Stomach (tissue), 9 donors: ENCODE results near the gene PTPN4. TPM values are rescaled to one million over a fixed set of nuclear protein-coding genes. Genes with fewer than 3 reads are reported as not detected.

Source experiments
- DNase-seq, 2 donors: peaks; one replicate each; pipeline versions ENCODE4 v3.0.0 to v3.0.0-alpha.2; 2013 to 2019
- H3K27ac ChIP-seq, 5 donors: fragments of 200-600 bp in 4 of 5; sonication (generic) in 4 of 5; one replicate each; pipeline ENCODE4 v1.5.1; 2013 to 2019; ENCODE audit warnings: mild to moderate bottlenecking in 1 of 5, moderate library complexity in 1 of 5
- H3K27me3 ChIP-seq, 3 donors: fragments of 200-600 bp; sonication (generic); one replicate each; pipeline ENCODE4 v1.5.1; 2017 to 2019; ENCODE audit warnings: mixed run types in 1 of 3
- H3K36me3 ChIP-seq, 4 donors: fragments of 200-600 bp; sonication (generic); 1 replicate in 3 of 4; 2 replicates in 1 of 4; pipeline ENCODE4 v1.5.1; 2016 to 2019
- H3K4me1 ChIP-seq, 4 donors: fragments of 200-600 bp; sonication (generic); one replicate each; pipeline ENCODE4 v1.5.1; 2016 to 2019
- H3K4me3 ChIP-seq, 4 donors: fragments of 200-600 bp; sonication (generic) in 3 of 4; one replicate each; pipeline ENCODE4 v1.5.1; 2016 to 2019; ENCODE audit warnings: mild to moderate bottlenecking in 1 of 4
- H3K9me3 ChIP-seq, 4 donors: fragments of 200-600 bp; sonication (generic); one replicate each; pipeline ENCODE4 v1.5.1; 2016 to 2019
- EP300 ChIP-seq: sonication (generic); formaldehyde crosslinking; IDR thresholded peaks from one replicate; pipeline ENCODE4 v1.6.1; 2017; ENCODE audit warnings: antibody characterized with exemption
- POLR2A ChIP-seq, 4 donors: fragments of 450-650 bp; IDR thresholded peaks; one replicate each; pipeline ENCODE4 v1.6.1; 2016; ENCODE audit warnings: antibody characterized with exemption in 4 of 4, control low read depth in 2 of 4, mild to moderate bottlenecking in 1 of 4, moderate library complexity in 1 of 4
- POLR2AphosphoS5 ChIP-seq, 3 donors: sonication (generic); formaldehyde crosslinking; IDR thresholded peaks; one replicate each; pipeline ENCODE4 v1.6.1; 2016; ENCODE audit warnings: antibody characterized with exemption in 3 of 3
- WGBS, 5 donors: extraction: QIAGEN DNeasy Blood & Tissue Kit in 3 of 5; methylation state at CpG; one replicate each; pipeline versions ENCODE4 v1.1.5 to v1.1.7; 2013 to 2018; 5-methylcytosine and 5-hydroxymethylcytosine counted together
- intact Hi-C: fragments of 100-400 bp; cut with DNase I; formaldehyde crosslinking; loops from one replicate; pipeline ENCODE4 v1.15.1; 2023; ENCODE audit warnings: low total_unique reads
- polyA plus RNA-seq, 3 donors: library from polyadenylated mRNA; stranded (reverse); fragments of 200-250 nt; gene quantifications; one replicate each; pipeline ENCODE4 v1.2.3, GENCODE V29; 2013
- total RNA-seq, 5 donors: library from RNA; depleted of rRNA; stranded (reverse); fragments of >200 nt; gene quantifications; one replicate each; pipeline versions ENCODE4 v1.1.0 to v1.2.3, GENCODE V29; 2014 to 2016
- TF ChIP-seq, protein P1 (sequence below), 7 experiments: fragments of 450-650 bp in 4 of 7; fragments of 200-600 bp in 3 of 7; sonication (generic) in 3 of 7; IDR thresholded peaks; one replicate each; pipeline ENCODE4 v1.5.1; 2016 to 2019; ENCODE audit warnings: antibody characterized with exemption in 7 of 7, control low read depth in 2 of 7, mild to moderate bottlenecking in 1 of 7
- donor health status: healthy with polysubstance abuse.
- donor health status: Bipolar disorder and iron deficiency.
- donor health status: healthy.

The PTPN4 gene
- total and polyA plus RNA-seq, 8 donors = 2.9 to 450 (median 18.8) TPM

DNA sequence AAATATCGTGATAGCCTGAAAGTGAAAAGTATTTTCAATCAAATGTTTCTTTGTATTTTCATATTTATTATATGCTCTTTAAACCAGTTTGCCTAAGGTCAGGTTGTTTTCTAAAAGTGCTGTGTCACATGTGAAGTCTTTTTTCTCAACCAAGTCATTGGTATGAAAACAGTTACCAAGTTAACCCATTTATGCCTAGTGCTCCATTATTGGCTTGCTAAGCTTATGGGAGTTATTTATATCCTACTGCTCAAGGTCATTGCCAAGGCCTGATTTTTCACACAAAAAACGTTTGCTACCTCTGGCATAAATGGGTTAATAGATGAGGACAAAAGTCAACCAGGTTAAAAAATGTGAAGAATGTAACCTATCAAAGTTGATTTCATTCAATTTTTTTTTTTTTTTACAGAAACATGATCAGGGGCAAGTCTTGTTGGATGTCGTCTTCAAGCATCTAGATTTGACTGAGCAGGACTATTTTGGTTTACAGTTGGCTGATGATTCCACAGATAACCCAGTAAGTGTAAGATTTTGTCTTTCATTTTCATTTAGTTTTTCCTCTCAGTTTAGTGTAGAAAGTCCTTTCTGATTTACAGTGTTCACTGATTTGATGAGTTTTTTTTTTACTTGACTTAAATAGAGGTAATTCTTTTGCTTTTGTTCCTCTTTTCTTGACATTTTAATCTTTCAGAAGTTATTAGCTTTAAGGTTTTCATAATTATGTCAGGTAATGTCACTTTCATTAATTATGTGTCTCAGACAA is 102.6 kb downstream of the PTPN4 start:
- Histone ChIP-seq H3K36me3 (no peaks in the 10 kb centered on the region), H3K27ac (no peak overlapping the region), H3K27me3 (no peaks in the 10 kb centered on the region), H3K4me3 (no peak overlapping the region), H3K4me1 (peaks cover 0 to 5% (median 0%) of the 10 kb centered on the region in 4 donors), H3K9me3 (no peaks in the 10 kb centered on the region)
- WGBS, 5 donors = 59 to 70% (median 67%) methylated on average over 3 of the region's 3 CpGs
- no peak for DNase-seq
- intact Hi-C loops = no loop called here
- TF ChIP-seq POLR2A (IDR thresholded peaks at IDR 0.05) = no peak
- TF ChIP-seq POLR2AphosphoS5 (IDR thresholded peaks at IDR 0.05) = no peak
- TF ChIP-seq, protein P1, sequence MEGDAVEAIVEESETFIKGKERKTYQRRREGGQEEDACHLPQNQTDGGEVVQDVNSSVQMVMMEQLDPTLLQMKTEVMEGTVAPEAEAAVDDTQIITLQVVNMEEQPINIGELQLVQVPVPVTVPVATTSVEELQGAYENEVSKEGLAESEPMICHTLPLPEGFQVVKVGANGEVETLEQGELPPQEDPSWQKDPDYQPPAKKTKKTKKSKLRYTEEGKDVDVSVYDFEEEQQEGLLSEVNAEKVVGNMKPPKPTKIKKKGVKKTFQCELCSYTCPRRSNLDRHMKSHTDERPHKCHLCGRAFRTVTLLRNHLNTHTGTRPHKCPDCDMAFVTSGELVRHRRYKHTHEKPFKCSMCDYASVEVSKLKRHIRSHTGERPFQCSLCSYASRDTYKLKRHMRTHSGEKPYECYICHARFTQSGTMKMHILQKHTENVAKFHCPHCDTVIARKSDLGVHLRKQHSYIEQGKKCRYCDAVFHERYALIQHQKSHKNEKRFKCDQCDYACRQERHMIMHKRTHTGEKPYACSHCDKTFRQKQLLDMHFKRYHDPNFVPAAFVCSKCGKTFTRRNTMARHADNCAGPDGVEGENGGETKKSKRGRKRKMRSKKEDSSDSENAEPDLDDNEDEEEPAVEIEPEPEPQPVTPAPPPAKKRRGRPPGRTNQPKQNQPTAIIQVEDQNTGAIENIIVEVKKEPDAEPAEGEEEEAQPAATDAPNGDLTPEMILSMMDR (IDR thresholded peaks at IDR 0.05) = no peak
- TF ChIP-seq EP300 = no peak

DNA sequence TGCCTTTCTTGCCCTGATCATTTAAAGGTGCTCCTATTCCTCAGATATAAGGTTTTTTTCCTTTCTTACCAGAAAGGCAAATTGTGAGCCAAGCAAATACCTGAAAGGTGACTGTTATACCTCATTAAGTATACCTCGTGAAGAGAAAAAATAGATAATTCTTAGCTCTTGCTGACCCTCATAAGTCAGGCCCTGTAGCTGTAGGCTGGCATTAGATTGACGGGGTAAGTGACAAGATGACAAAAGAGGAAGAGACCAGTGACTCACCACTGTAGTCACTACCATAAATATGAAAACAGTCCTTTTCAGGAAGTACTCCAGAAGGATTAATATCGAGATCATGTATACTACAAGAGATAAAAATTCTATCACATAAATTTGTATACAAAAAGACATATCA is 104.6 kb downstream of the PTPN4 start:
- H3K27me3 ChIP-seq = no peaks in the 10 kb centered on the region
- no peaks in the 10 kb centered on the region for H3K9me3 ChIP-seq
- H3K27ac ChIP-seq = no peak overlapping the region
- TF ChIP-seq, protein P1 (IDR thresholded peaks at IDR 0.05) = no peak
- TF ChIP-seq POLR2AphosphoS5 (IDR thresholded peaks at IDR 0.05) (no peak), POLR2A (IDR thresholded peaks at IDR 0.05) (no peak), EP300 (no peak)
- no peaks in the 10 kb centered on the region for H3K36me3 ChIP-seq
- intact Hi-C loops = no loop called here
- 61 to 77% (median 65%) methylated on average over 3 of the region's 3 CpGs for WGBS, 5 donors
- H3K4me1 ChIP-seq = peaks cover 0 to 5% (median 0%) of the 10 kb centered on the region in 4 donors
- no peak overlapping the region for H3K4me3 ChIP-seq
- DNase-seq = no peak

DNA sequence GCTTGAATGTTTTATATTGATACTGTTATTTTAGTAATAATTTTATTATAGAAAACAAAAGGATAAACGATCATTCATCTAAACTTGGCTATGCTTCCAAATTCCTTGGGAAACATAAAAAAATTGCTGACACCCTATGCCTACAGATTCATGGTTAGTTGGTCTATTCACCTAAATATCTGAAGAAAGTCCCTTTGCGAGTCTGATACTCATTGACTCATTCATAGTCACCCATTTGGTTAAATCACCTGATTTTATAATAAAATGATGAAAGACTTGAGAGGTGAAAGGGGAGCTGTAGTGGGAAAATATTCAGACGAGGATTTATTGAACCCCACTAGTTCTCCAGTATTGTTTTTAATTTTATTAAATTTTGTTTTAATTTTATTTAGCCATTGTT is 112.0 kb downstream of the PTPN4 start:
- no peak overlapping the region for H3K27ac ChIP-seq
- TF ChIP-seq POLR2AphosphoS5 (IDR thresholded peaks at IDR 0.05) = no peak
- TF ChIP-seq EP300 = no peak
- TF ChIP-seq, protein P1 (IDR thresholded peaks at IDR 0.05) = no peak
- no peak for TF ChIP-seq POLR2A (IDR thresholded peaks at IDR 0.05)
- H3K36me3 ChIP-seq = no peaks in the 10 kb centered on the region
- H3K27me3 ChIP-seq = no peaks in the 10 kb centered on the region
- no peak overlapping the region for H3K4me3 ChIP-seq
- DNase-seq = no peak
- 77 to 94% (median 80%) methylated on average over 3 of the region's 3 CpGs for WGBS, 5 donors
- intact Hi-C loops = no loop called here
- H3K9me3 ChIP-seq = no peaks in the 10 kb centered on the region
- H3K4me1 ChIP-seq = peaks cover 0 to 5% (median 0%) of the 10 kb centered on the region in 4 donors

DNA sequence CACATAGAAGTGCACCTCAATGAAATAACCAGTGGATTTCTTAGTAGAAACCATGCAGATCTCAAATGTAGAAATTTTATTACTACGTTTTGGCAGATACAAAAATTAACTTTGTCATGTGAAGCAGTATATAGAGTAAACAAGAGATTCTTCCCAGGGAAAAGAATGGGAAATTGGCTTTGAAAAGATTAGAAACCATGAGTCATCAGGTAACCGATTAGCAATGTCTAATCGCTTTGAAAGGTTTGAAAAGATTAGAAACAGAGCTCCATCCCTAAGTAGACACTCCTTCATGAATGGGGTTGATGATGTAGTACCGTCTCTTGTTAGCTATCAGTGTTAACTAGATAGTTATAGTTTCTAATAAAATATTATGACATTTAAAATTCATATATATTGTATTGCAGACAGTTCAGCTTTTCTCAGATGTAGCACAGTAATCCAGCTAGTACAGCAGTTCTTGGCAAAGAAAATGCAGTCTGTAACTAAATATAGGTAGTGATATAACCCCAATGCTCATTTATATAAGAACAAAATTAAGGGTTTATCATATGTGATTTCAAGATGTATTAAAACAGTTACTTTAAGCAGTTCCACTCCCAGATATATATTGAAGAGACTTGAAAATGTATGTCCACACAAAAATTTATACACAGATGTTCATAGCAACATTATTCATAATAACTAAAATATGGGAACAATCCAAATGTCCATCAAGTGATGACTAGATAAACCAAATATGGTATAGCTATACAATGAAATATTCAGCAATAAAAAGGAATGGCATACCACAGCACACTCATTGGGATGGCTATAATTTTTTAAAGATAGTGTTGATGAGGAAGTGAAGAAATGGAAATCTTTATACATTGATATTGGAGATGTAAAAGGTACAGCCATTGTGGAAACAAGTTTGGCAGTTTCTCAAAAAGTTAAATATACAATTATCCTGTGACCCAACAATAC is 113.9 kb downstream of the PTPN4 start:
- no peak for DNase-seq

More for the DNA sequence above, 113.9 kb downstream of the PTPN4 start:
- Histone ChIP-seq H3K27me3 (no peaks in the 10 kb centered on the region), H3K4me3 (no peak overlapping the region), H3K27ac (no peak overlapping the region), H3K9me3 (no peaks in the 10 kb centered on the region), H3K4me1 (peaks cover 0 to 9% (median 0%) of the 10 kb centered on the region in 4 donors), H3K36me3 (no peaks in the 10 kb centered on the region)
- intact Hi-C loops = no loop called here
- WGBS, 5 donors = 37 to 54% (median 46%) methylated on average over 4 of the region's 4 CpGs
- TF ChIP-seq POLR2AphosphoS5 (IDR thresholded peaks at IDR 0.05) (no peak), EP300 (no peak), POLR2A (IDR thresholded peaks at IDR 0.05) (no peak)
- TF ChIP-seq, protein P1 (IDR thresholded peaks at IDR 0.05) = no peak
